DMS153 (cell line): ENCODE results near the gene MAP3K6.

ENCODE experiments used
- DNase-seq: peaks from one replicate; lab custom pipeline; 2025; lab: John Stamatoyannopoulos, UW

Gene MAP3K6

GRCh38 chr1:27355683-27356082 lies 11.1 kb downstream of the MAP3K6 start:
- DNase-seq, result no peak

GRCh38 chr1:27353629-27354028 lies 13.1 kb downstream of the MAP3K6 start:
- DNase-seq, result no peak

GRCh38 chr1:27353166-27353565 lies 13.6 kb downstream of the MAP3K6 start:
- no peak for DNase-seq

- no peak for DNase-seq
These were observed 15.1 kb downstream of the MAP3K6 start for GRCh38 chr1:27351541-27352107.

GRCh38 chr1:27350663-27351540 lies 15.9 kb downstream of the MAP3K6 start:
- DNase-seq, result peak; percentile 51

- peak; percentile 75 for DNase-seq
These were observed 16.7 kb downstream of the MAP3K6 start for GRCh38 chr1:27349784-27350662.

- peak; percentile 84 for DNase-seq
These were observed 17.6 kb downstream of the MAP3K6 start for GRCh38 chr1:27348861-27349783.

- no peak for DNase-seq
These were observed 19.7 kb downstream of the MAP3K6 start for GRCh38 chr1:27346991-27347624.

- DNase-seq, result no peak
These were observed 20.4 kb downstream of the MAP3K6 start for GRCh38 chr1:27346357-27346756.

- no peak for DNase-seq
These were observed 21.5 kb downstream of the MAP3K6 start for GRCh38 chr1:27345272-27345671.

GRCh38 chr1:27343639-27344025 lies 23.1 kb downstream of the MAP3K6 start:
- DNase-seq, result no peak

- peak; percentile 58 for DNase-seq
These were observed 23.8 kb downstream of the MAP3K6 start for GRCh38 chr1:27342778-27343638.

- no peak for DNase-seq
These were observed 24.4 kb downstream of the MAP3K6 start for GRCh38 chr1:27342391-27342777.

GRCh38 chr1:27341525-27342252 lies 25.1 kb downstream of the MAP3K6 start, which contains the start of gene SYTL1:
Gene SYTL1, plus strand, starts transcription at chr1:27342022. Its CDS starts 3,313 bp downstream, at chr1:27345335.
- peak; percentile 78 for DNase-seq

GRCh38 chr1:27339213-27339612 lies 27.5 kb downstream of the MAP3K6 start:
- DNase-seq, result no peak

GRCh38 chr1:27338751-27339150 lies 28.0 kb downstream of the MAP3K6 start:
- no peak for DNase-seq

GRCh38 chr1:27336756-27337155 lies 30.0 kb downstream of the MAP3K6 start:
- DNase-seq, result no peak

GRCh38 chr1:27335506-27336422 lies 31.0 kb downstream of the MAP3K6 start:
- no peak for DNase-seq
